ENCODE measurements around the gene METRNL.
"Not testable (repeated sequence)": the region's sequence is repeated elsewhere in the genome, so short reads cannot be mapped to it uniquely, and the experiment has no call there.

METRNL gene

DNA sequence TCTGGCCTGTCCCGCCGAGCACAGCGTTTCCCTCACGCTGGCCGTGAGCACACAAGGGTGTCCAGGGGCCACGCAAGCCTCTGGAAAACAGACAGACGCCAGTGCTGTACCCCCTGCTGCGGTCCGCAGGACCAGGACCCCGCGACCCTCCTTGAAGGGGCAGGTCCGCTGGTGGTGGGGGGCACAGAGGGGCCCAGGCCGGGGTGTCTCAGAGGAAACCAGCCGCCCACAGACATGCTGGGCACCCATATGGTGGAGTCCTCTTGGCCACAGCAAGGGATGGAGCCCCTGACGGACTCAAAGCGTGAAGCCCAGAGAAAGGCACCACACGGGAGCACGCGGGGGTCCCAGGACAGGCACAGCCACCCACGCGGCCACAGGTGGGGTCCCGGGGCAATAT is 34.4 kb downstream of the METRNL start:
- H3K4me1 ChIP-seq (ENCODE audit: control insufficient read depth, insufficient read depth, low read length) = peaks cover 10% of the 10 kb centered on the region
- no peaks in the 10 kb centered on the region for H3K27me3 ChIP-seq (ENCODE audit: control insufficient read depth, insufficient read depth, low read length)
- no peaks in the 10 kb centered on the region for H3K36me3 ChIP-seq (ENCODE audit: control insufficient read depth, insufficient read depth, low read length)
- no peak overlapping the region for H3K9ac ChIP-seq (ENCODE audit: low read length)
- no peak overlapping the region for H3K4me3 ChIP-seq (ENCODE audit: low read length)
- H3K27ac ChIP-seq (ENCODE audit: low read depth, low read length) = no peak overlapping the region

DNA sequence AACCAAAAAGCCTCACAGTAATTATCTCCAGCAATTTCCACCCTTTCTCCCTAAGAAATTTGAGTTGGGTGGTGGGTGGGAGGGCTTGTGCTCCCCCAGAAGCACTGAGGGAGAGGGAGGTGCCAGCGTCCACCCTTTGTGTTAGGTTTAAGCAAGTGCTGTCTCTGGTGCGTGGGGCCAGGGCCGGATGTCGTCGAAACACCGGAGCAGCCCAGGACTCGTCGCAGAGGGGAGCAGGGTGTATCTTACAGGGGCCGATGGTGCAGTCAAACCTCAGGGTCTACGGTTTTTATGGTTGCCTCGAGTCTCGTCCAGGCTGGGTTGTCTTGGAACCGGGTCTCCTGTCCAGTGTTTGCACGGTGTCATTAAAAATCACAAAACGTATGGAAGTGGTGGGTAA is 35.3 kb downstream of the METRNL start:
- H3K27ac ChIP-seq (ENCODE audit: low read depth, low read length) = no peak overlapping the region
- H3K9ac ChIP-seq (ENCODE audit: low read length) = no peak overlapping the region
- no peaks in the 10 kb centered on the region for H3K36me3 ChIP-seq (ENCODE audit: control insufficient read depth, insufficient read depth, low read length)
- H3K27me3 ChIP-seq (ENCODE audit: control insufficient read depth, insufficient read depth, low read length) = no peaks in the 10 kb centered on the region
- H3K4me1 ChIP-seq (ENCODE audit: control insufficient read depth, insufficient read depth, low read length) = peaks cover 6% of the 10 kb centered on the region
- H3K4me3 ChIP-seq (ENCODE audit: low read length) = no peak overlapping the region

DNA sequence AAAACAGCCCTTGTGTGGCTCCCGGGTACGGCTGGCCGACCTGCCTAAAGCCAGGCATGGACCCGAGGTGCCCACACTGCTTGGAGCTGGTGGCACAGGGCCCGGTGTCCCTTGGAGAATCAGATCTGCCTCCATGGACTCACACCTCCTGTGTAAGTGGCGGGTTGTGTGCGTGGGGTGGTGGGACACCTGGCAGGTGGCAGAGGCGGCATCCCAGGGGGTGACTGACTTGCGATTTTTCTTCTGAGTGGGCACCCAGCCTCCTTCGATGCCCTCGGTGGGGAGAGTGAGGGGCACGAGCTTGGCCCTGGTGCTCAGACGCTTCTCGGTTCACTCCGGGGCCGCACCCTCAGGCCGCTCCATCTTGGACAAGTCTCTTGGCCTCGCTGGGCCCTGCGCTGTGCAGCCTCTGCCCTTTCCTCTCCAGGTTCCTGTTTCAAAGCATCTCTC is 35.8 kb downstream of the METRNL start:
- no peak overlapping the region for H3K27ac ChIP-seq (ENCODE audit: low read depth, low read length)
- H3K4me3 ChIP-seq (ENCODE audit: low read length) = no peak overlapping the region
- peaks cover 2% of the 10 kb centered on the region for H3K4me1 ChIP-seq (ENCODE audit: control insufficient read depth, insufficient read depth, low read length)
- H3K36me3 ChIP-seq (ENCODE audit: control insufficient read depth, insufficient read depth, low read length) = no peaks in the 10 kb centered on the region
- no peaks in the 10 kb centered on the region for H3K27me3 ChIP-seq (ENCODE audit: control insufficient read depth, insufficient read depth, low read length)
- no peak overlapping the region for H3K9ac ChIP-seq (ENCODE audit: low read length)

DNA sequence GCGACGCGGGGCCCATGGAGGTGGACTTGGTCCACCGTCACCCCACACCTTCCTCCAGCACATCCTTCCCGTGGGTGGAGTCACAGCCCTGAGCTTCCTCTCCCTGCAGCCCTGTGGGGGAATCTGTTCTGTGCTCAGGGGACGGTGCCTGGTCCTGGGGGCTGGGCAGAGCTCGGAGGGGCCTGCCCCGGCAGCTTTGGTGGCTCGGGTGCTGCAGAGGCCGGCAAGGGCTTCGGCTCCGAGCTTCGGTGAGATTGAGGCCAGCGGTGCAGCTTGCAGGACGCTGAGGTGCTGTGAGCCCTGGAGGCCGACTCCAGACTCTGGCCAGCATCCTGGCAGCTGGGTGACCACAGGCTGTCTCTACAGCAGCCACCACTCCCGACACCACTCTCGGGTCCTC is 36.4 kb downstream of the METRNL start:
- no peak overlapping the region for H3K9ac ChIP-seq (ENCODE audit: low read length)

DNA sequence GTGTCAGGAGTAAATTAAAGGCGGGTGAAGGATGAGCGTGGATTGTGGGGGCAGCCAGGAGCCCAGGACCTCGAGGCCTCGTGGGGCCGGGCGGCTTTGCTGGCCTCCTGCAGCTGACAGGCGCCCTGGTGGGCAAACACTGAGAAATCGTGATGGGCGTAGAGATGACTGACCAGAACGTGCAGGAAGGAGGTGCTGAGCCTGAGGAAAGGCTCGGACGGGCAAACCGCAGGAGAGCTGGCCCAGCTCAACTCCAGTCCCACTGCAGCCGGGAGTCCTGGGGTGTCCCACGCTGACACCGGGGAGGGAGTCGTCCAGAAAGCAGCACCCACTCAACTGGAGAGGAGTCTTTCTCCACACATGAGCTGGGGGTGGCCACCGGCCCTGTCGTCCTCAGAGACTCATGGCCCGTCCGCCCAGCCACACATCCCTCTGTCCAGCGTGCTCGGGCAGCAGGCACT is 36.9 kb downstream of the METRNL start:
- Histone ChIP-seq H3K27ac (ENCODE audit: low read depth, low read length) (no peak overlapping the region), H3K36me3 (ENCODE audit: control insufficient read depth, insufficient read depth, low read length) (no peaks in the 10 kb centered on the region), H3K27me3 (ENCODE audit: control insufficient read depth, insufficient read depth, low read length) (no peaks in the 10 kb centered on the region), H3K4me1 (ENCODE audit: control insufficient read depth, insufficient read depth, low read length) (no peaks in the 10 kb centered on the region), H3K4me3 (ENCODE audit: low read length) (no peak overlapping the region), H3K9ac (ENCODE audit: low read length) (no peak overlapping the region)

More for the DNA sequence above, 36.4 kb downstream of the METRNL start:
- H3K27ac ChIP-seq (ENCODE audit: low read depth, low read length) = no peak overlapping the region
- no peaks in the 10 kb centered on the region for H3K4me1 ChIP-seq (ENCODE audit: control insufficient read depth, insufficient read depth, low read length)
- no peaks in the 10 kb centered on the region for H3K36me3 ChIP-seq (ENCODE audit: control insufficient read depth, insufficient read depth, low read length)
- no peak overlapping the region for H3K4me3 ChIP-seq (ENCODE audit: low read length)
- no peaks in the 10 kb centered on the region for H3K27me3 ChIP-seq (ENCODE audit: control insufficient read depth, insufficient read depth, low read length)

DNA sequence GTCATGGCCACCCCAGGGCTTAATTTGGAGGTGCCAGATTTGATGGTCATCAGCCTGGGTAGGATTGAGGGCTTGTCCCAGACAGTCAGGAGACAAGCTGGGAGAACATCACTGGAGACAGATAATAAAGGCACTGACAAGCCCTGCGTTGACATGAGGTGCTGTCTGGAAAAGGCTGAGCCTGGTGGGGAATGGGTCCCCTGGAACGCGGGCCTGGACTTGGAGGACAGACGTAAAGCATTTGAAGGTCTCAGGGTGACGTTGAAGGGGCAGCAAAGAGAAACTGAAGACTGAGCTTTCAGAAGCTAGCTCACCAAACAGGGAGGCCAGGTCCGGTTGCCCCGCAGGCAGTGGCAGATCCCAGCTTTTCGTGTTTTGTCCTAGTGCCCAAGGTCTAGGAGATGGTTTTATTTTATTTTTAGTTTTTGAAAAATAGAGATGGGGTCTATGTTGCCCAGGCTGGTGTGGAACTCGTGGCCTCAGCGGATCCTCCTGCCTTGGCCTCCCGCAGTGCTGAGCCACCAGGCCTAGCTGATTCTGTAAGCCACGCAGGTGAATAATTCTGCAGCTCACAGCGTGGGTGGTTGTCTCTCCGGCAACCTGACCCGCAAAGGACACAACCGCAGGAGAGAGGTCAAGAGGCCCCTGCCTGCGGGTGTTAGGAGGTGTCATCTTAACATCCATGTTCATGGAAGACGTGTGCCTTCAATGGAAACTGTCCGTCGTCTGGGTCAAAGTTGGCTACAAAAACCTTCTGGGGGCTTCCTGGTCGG is 37.6 kb downstream of the METRNL start:
- no peak overlapping the region for H3K4me3 ChIP-seq (ENCODE audit: low read length)
- H3K9ac ChIP-seq (ENCODE audit: low read length) = no peak overlapping the region
- H3K27me3 ChIP-seq (ENCODE audit: control insufficient read depth, insufficient read depth, low read length) = no peaks in the 10 kb centered on the region
- H3K4me1 ChIP-seq (ENCODE audit: control insufficient read depth, insufficient read depth, low read length) = no peaks in the 10 kb centered on the region
- no peak overlapping the region for H3K27ac ChIP-seq (ENCODE audit: low read depth, low read length)
- no peaks in the 10 kb centered on the region for H3K36me3 ChIP-seq (ENCODE audit: control insufficient read depth, insufficient read depth, low read length)

DNA sequence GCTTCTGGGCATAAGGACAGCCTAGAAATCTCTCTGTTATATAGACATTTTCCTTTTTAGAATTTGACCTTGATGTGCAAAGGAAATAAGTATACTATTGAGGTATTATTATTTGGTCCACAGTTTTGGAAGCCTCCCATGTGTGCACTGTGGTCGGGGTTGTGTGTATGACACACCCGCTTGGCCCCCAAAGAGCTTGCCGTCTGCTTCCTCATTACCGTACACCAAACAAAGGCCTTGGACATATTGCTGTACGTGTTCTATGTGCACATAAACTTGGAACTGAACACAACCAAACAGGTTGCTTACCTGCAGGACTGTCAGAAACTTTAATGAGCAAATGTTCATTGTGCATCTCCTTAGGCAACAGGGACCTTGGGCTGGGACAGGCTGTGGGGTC is 38.2 kb downstream of the METRNL start:
- H3K4me3 ChIP-seq (ENCODE audit: low read length) = no peak overlapping the region
- no peaks in the 10 kb centered on the region for H3K36me3 ChIP-seq (ENCODE audit: control insufficient read depth, insufficient read depth, low read length)
- H3K4me1 ChIP-seq (ENCODE audit: control insufficient read depth, insufficient read depth, low read length) = no peaks in the 10 kb centered on the region
- no peaks in the 10 kb centered on the region for H3K27me3 ChIP-seq (ENCODE audit: control insufficient read depth, insufficient read depth, low read length)
- H3K27ac ChIP-seq (ENCODE audit: low read depth, low read length) = no peak overlapping the region
- no peak overlapping the region for H3K9ac ChIP-seq (ENCODE audit: low read length)

DNA sequence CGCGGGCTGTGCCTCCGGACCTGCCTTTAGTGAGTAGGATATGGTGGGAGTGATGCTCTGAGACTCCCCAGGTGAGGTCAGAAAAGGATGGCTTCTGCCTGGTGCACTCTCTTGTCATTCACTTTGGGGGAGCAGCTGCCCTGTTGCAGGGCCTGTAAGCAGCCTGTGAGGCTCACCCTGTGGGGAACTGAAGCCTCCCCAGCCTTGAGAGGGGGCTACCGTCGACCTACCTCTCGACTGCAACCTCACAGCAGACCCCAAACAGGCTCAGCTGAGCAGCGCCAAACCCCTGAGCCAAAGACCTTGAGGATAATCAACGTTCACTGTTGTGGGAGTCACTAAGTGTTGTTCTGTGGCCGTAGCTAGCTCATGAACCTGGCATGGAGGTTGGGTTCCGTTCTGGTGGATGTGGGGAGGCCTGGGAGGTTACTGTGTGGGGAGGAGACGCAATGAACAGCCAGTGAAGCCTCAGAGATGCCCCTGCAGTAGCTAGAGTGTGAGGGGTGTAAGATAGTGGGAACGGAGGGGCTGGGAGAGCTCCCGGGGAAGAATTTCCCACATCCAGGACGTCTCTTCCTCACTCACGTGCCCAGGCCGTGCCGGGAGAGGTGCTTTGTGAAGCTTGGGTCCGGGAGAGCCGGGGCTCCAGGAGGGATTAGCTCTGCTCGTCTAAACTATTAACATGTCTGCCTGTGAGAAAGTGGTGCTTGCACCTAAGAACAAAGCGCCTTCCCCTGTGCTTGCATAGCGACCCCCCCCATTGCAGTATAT is 38.8 kb downstream of the METRNL start:
- Histone ChIP-seq H3K27ac (ENCODE audit: low read depth, low read length) (no peak overlapping the region), H3K27me3 (ENCODE audit: control insufficient read depth, insufficient read depth, low read length) (no peaks in the 10 kb centered on the region), H3K9ac (ENCODE audit: low read length) (no peak overlapping the region), H3K4me3 (ENCODE audit: low read length) (no peak overlapping the region), H3K36me3 (ENCODE audit: control insufficient read depth, insufficient read depth, low read length) (no peaks in the 10 kb centered on the region), H3K4me1 (ENCODE audit: control insufficient read depth, insufficient read depth, low read length) (no peaks in the 10 kb centered on the region)

DNA sequence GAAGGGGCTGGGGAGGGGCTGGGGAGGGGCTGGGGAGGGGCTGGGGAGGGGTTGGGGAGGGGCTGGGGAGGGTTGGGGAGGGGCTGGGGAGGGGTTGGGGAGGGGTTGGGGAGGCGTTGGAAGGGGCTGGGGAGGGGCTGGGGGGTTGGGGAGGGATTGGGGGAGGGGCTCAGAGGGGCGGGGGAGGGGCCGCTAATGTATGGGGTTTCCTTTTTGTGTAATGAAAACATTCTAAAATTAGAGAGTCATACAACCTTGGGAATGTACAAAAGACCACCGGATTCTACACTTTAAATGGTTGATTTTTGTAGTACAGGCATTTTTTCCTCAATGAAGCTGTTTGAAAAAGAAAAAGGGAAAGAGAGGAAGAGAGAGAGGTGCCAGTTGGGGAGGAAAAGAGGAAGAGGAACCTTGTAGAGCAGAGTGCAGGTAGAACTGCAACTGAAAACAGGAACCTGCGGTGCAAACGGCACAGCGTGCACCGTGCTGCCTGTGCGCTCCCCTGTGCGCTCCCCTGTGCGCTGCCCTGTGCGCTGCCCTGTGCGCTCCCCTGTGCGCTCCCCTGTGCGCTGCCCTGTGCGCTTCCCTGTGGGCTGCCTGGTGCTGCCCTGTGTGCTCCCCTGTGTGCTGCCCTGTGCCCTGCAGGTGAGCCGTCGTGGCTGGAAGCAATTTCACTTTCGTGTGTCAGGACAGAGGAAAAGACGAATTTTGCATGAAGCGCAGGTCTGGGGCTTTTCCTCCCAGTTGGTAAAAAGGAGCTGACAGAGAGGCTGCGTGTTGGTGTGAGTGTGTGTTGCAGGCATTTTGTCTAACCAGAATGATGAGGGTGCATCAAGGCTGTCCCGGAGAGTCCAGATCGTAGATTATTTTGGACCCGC is 40.8 kb downstream of the METRNL start:
- no peak overlapping the region for H3K27ac ChIP-seq (ENCODE audit: low read depth, low read length)
- no peaks in the 10 kb centered on the region for H3K36me3 ChIP-seq (ENCODE audit: control insufficient read depth, insufficient read depth, low read length)
- no peaks in the 10 kb centered on the region for H3K4me1 ChIP-seq (ENCODE audit: control insufficient read depth, insufficient read depth, low read length)
- no peak overlapping the region for H3K4me3 ChIP-seq (ENCODE audit: low read length)
- no peaks in the 10 kb centered on the region for H3K27me3 ChIP-seq (ENCODE audit: control insufficient read depth, insufficient read depth, low read length)
- no peak overlapping the region for H3K9ac ChIP-seq (ENCODE audit: low read length)

DNA sequence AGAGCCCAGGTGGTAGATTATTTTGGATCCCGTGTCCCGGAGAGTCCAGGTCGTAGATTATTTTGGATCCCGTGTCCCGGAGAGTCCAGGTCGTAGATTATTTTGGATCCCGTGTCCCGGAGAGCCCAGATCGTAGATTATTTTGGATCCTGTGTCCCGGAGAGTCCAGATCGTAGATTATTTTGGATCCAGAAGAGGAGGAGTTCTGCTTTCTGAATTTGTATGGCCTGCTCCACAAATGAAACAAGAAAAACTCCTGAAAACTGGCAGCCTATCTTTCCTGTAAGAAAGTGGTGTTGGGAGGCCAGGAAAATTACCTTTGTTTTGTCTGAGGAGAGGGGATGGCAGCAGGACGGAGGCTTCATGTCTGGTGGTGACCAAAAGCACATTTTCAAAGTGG is 42.1 kb downstream of the METRNL start:
- not testable (repeated sequence) for H3K9ac ChIP-seq (ENCODE audit: low read length); H3K27ac ChIP-seq (ENCODE audit: low read depth, low read length); H3K36me3 ChIP-seq (ENCODE audit: control insufficient read depth, insufficient read depth, low read length); H3K27me3 ChIP-seq (ENCODE audit: control insufficient read depth, insufficient read depth, low read length); H3K4me1 ChIP-seq (ENCODE audit: control insufficient read depth, insufficient read depth, low read length); H3K4me3 ChIP-seq (ENCODE audit: low read length)

DNA sequence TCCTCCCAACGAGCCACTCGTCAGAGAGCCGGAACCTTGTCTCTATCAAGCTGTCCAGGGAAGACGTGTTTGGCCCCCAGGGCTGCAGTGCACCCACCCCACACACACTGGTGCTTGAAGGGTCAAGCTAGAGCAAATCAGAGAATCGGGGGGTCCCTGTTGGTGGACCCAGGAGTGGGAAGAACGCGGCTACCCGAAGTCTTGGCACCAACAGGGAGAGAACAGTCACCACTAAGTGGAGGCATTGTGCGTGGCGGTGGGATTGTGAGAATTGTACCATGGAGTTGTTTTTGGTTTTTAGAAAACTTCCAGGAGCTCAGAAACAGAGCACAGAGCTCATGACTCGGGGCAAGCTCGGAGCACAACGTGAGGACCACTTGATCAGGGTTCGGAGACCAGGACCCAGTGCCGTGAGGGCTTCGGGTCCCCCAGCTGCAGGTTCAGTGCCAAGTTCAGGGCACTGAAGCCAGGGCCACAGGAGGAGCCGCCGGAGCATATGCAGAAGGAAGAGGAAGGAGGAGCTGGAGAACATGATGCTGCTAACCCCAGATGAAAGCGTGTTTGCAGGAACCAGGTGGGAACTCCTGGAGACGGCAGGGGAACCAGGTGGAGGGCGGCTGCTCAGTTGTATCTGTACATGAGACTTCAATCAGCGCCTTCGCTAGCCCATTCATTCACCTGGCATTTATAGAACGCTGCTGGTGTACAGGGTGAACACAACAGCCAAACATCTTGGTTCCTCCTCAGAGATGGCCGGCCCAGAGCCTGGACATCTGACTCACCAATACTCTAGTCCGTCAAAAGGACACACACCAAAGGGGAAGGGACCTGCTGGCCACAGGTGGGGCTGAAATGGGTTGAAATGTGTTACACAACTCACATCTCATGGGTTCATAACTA is 42.8 kb downstream of the METRNL start:
- Histone ChIP-seq H3K36me3 (ENCODE audit: control insufficient read depth, insufficient read depth, low read length) (no peaks in the 10 kb centered on the region), H3K27me3 (ENCODE audit: control insufficient read depth, insufficient read depth, low read length) (no peaks in the 10 kb centered on the region), H3K27ac (ENCODE audit: low read depth, low read length) (no peak overlapping the region), H3K9ac (ENCODE audit: low read length) (no peak overlapping the region), H3K4me1 (ENCODE audit: control insufficient read depth, insufficient read depth, low read length) (no peaks in the 10 kb centered on the region), H3K4me3 (ENCODE audit: low read length) (no peak overlapping the region)

Measured in rectal smooth muscle tissue (tissue), 1 donor.